ENCODE results near the gene NECTIN3.

- no peak for TF ChIP-seq CTCF (IDR thresholded peaks at IDR 0.05)
- TF ChIP-seq POLR2A (IDR thresholded peaks at IDR 0.05), result no peak
- no peak for TF ChIP-seq EP300 (IDR thresholded peaks at IDR 0.05)
These were observed 26.1 kb upstream of the NECTIN3 start for GRCh38 chr3:111045564-111045963.

Measured in ovary (tissue), 3 donors.